Retinal pigment epithelial cell (primary cell): ENCODE data around the gene RHOC.

Source experiments
- DNase-seq: peaks from one replicate; pipeline ENCODE4 v3.0.0-alpha.2; 2010; ENCODE audit warnings: low read depth
- H3K4me3 ChIP-seq: 2 replicates; pipeline ENCODE4 v1.5.1; 2011; ENCODE audit warnings: mild to moderate bottlenecking, low read length, control low read depth, moderate library complexity
- CTCF ChIP-seq: conservative IDR thresholded peaks from 2 replicates; pipeline ENCODE4 v1.5.1; 2011; ENCODE audit warnings: low read depth, low read length, control low read depth, inconsistent platforms

Gene RHOC

DNA sequence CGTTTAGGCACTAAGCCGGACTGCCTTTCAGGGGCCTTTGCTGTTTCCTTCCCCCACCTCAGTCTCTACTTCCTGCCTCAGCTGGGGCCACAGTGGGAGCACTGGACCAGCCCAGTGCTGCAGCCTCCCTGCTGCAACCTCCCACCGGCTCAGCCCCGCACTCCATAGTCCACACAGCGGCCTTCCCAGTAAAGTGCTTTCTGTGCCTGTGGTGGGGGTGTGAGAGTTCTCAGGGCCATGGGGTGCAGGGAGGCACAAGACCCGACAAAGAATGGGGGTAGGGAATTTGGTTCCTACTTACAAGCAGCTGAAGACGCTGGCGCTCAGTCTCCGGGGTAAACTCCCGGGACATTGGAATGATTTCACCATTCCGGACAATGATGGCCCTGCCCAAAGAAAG is 4.7 kb upstream of the RHOC start:
- no peak for DNase-seq
- TF ChIP-seq CTCF: no peak
- no peak overlapping the region for H3K4me3 ChIP-seq

DNA sequence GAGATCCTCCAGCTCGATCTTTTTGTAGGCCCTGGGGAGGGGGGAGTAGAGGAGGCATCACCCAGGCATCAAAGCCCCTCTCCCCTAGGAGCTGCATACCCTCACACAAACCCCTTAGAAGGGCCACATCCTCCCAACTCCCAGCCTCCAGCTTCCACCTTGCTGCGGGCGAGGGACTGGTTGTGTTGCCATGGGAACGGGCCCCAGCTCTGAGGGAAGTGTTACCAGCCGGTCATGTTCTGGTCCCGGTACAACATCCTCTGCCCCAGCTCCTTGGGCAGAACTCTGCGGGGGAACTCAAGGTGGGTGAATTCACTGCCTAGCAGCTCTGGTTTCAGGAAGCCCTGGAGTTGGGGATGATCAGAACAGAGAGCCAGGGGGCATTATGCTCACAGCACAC is 4.1 kb upstream of the RHOC start:
- no peak overlapping the region for H3K4me3 ChIP-seq
- no peak for TF ChIP-seq CTCF
- no peak for DNase-seq

DNA sequence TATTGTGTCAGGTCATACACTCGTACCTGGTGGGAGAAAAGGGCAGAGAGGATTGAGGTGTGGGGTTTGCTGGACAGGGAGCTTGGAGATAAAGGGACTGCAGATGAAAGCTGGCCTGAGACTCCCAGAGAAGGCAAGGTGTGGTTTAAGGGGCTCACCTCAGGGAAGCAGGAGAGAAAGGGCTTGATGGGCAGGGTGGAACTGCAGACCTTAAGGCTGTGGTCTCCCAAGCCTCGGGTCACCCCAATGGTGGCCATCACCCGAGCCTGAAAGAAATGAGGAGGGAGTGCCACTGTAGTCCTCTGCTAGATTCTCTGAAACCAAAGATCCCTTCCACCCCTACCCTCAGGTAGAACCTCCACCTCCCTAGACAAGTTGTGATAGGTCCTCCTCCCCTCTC is 3.7 kb upstream of the RHOC start:
- no peak for DNase-seq
- H3K4me3 ChIP-seq: no peak overlapping the region
- TF ChIP-seq CTCF: no peak

DNA sequence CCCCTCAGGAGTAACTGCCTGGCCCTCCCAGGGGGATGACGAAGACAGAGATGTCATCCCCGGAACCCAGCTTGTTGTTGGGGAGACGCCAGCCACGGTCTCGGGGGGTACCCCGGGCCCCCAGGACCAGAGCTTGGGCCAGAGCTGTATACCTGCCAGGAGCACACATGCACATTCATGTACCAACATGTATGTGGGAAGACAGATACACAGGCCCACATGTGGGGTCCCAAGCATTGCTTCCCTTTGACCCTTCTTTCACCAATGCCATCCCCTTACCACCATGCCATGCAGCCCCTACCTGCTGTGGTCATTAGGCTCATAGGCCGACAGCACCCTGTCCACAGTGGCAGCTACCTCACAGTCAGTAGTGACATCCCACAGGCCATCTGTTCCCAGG is 3.2 kb upstream of the RHOC start:
- H3K4me3 ChIP-seq: no peak overlapping the region
- DNase-seq: no peak
- TF ChIP-seq CTCF: no peak

- TF ChIP-seq CTCF: no peak
- no peak overlapping the region for H3K4me3 ChIP-seq
- no peak for DNase-seq
Observed at GRCh38 chr1:112708489-112708888, 1.6 kb upstream of the RHOC start.

DNA sequence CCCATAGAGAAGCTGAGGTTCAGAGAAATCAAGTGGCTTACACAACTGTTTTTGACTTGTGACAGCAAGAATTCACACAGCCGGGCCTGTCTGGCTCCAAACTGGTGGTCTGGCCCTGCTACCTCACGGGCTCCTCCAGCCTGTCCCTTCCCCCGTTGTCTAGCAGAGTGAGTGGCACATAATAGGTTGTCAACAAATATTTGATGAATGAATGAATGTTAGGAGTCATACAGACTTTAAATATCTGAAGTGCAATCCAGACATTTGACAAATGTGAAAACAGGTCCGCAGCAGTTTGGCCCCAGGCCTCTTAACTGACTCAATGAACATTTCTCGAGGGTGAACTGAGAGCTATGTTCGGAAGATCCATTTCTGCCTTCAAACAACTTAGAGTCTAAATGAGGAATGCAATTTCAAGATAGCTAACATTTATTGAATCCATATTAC is 1.1 kb upstream of the RHOC start:
- no peak for TF ChIP-seq CTCF
- DNase-seq: no peak
- H3K4me3 ChIP-seq: no peak overlapping the region

- peak; percentile 63 for DNase-seq
Observed at GRCh38 chr1:112707221-112708001, 484 bp upstream of the RHOC start.

More at GRCh38 chr1:112707221-112708001, 484 bp upstream of the RHOC start:
- H3K4me3 ChIP-seq: peak overlapping the region; percentile 86
- peak; percentile 90 for TF ChIP-seq CTCF
